Left ventricle myocardium inferior (tissue), 1 donor: ENCODE measurements around the gene APBA1. TPM values are rescaled to one million over a fixed set of nuclear protein-coding genes. Genes with fewer than 3 reads are reported as not detected.

Source experiments
- DNase-seq: peaks from one replicate; pipeline ENCODE4 v3.0.0-alpha.2; 2020
- H3K27ac ChIP-seq: fragments of 200-600 bp; replicated peaks from 2 replicates; pipeline ENCODE4 v1.8.0; 2021
- H3K27me3 ChIP-seq: fragments of 200-600 bp; 2 replicates; pipeline ENCODE4 v1.8.0; 2021; ENCODE audit warnings: low read depth
- H3K36me3 ChIP-seq: fragments of 200-600 bp; 2 replicates; pipeline ENCODE4 v1.8.0; 2021
- H3K4me1 ChIP-seq: fragments of 200-600 bp; 2 replicates; pipeline ENCODE4 v1.8.0; 2021
- H3K4me3 ChIP-seq: fragments of 200-600 bp; 2 replicates; pipeline ENCODE4 v1.8.0; 2021; ENCODE audit warnings: mild to moderate bottlenecking, moderate library complexity
- H3K9me3 ChIP-seq: fragments of 200-600 bp; replicated peaks from 2 replicates; pipeline ENCODE4 v1.8.0; 2021
- CTCF ChIP-seq: fragments of 200-600 bp; IDR thresholded peaks from 2 replicates; pipeline ENCODE4 v1.8.0; 2021; ENCODE audit warnings: antibody characterized with exemption, mild to moderate bottlenecking, borderline replicate concordance
- intact Hi-C: fragments of 100-400 bp; cut with micrococcal nuclease; formaldehyde crosslinking; loops from one replicate; pipeline ENCODE4 v1.11.0; 2022
- total RNA-seq: library from RNA; stranded (reverse); fragmentation: NEBNext Ultra II Directional; extraction: Animal tissue kit (Norgen Biotek cat#: 25700); gene quantifications from one replicate; pipeline ENCODE4 v1.2.1, GENCODE V29; 2021
- donor health status: DM: no; HTN: yes; CAD: no; lungs with severe emphysema.

APBA1 gene
- total RNA-seq, 1 donor from 2014 or later, result 3.0 TPM

GRCh38 chr9:69433968-69434367, 238.2 kb downstream of the APBA1 start:
- no peak for TF ChIP-seq CTCF
- intact Hi-C loops, result no loop called here
- Histone ChIP-seq H3K9me3 (peaks cover 6% of the 10 kb centered on the region), H3K27me3 (no peaks in the 10 kb centered on the region), H3K4me1 (no peaks in the 10 kb centered on the region), H3K36me3 (no peaks in the 10 kb centered on the region), H3K4me3 (no peak overlapping the region), H3K27ac (no peak overlapping the region)
- DNase-seq, result no peak

GRCh38 chr9:69433392-69433791, 238.8 kb downstream of the APBA1 start:
- Histone ChIP-seq H3K4me1 (no peaks in the 10 kb centered on the region), H3K27ac (no peak overlapping the region), H3K36me3 (no peaks in the 10 kb centered on the region), H3K27me3 (no peaks in the 10 kb centered on the region), H3K4me3 (no peak overlapping the region), H3K9me3 (peaks cover 6% of the 10 kb centered on the region)
- no peak for DNase-seq
- TF ChIP-seq CTCF, result no peak
- intact Hi-C loops, result no loop called here

GRCh38 chr9:69432623-69433022, 239.5 kb downstream of the APBA1 start:
- no peak for TF ChIP-seq CTCF
- no peak for DNase-seq

GRCh38 chr9:69431777-69432176, 240.4 kb downstream of the APBA1 start:
- no peak for TF ChIP-seq CTCF
- H3K36me3 ChIP-seq, result no peaks in the 10 kb centered on the region

More at GRCh38 chr9:69432623-69433022, 239.5 kb downstream of the APBA1 start:
- no peaks in the 10 kb centered on the region for H3K4me1 ChIP-seq
- no peak overlapping the region for H3K4me3 ChIP-seq
- no peak overlapping the region for H3K27ac ChIP-seq
- intact Hi-C loops, result no loop called here
- H3K36me3 ChIP-seq, result no peaks in the 10 kb centered on the region
- no peaks in the 10 kb centered on the region for H3K27me3 ChIP-seq
- H3K9me3 ChIP-seq, result peaks cover 6% of the 10 kb centered on the region

GRCh38 chr9:69431203-69431602, 241.0 kb downstream of the APBA1 start:
- Histone ChIP-seq H3K4me3 (no peak overlapping the region), H3K36me3 (no peaks in the 10 kb centered on the region), H3K27me3 (no peaks in the 10 kb centered on the region), H3K4me1 (no peaks in the 10 kb centered on the region), H3K9me3 (peaks cover 6% of the 10 kb centered on the region), H3K27ac (no peak overlapping the region)
- DNase-seq, result no peak
- TF ChIP-seq CTCF, result no peak
- intact Hi-C loops, result no loop called here

More at GRCh38 chr9:69431777-69432176, 240.4 kb downstream of the APBA1 start:
- no peaks in the 10 kb centered on the region for H3K27me3 ChIP-seq
- peaks cover 6% of the 10 kb centered on the region for H3K9me3 ChIP-seq
- H3K4me1 ChIP-seq, result no peaks in the 10 kb centered on the region
- no peak for DNase-seq
- H3K4me3 ChIP-seq, result no peak overlapping the region
- intact Hi-C loops, result no loop called here
- H3K27ac ChIP-seq, result no peak overlapping the region

- H3K27me3 ChIP-seq, result no peaks in the 10 kb centered on the region
- no peak overlapping the region for H3K4me3 ChIP-seq
- H3K9me3 ChIP-seq, result no peaks in the 10 kb centered on the region
- TF ChIP-seq CTCF, result no peak
- intact Hi-C loops, result no loop called here
- H3K4me1 ChIP-seq, result no peaks in the 10 kb centered on the region
- no peak for DNase-seq
- no peaks in the 10 kb centered on the region for H3K36me3 ChIP-seq
- H3K27ac ChIP-seq, result no peak overlapping the region
Observed at GRCh38 chr9:69430206-69430605, 242.0 kb downstream of the APBA1 start.
